ENCODE measurements around the gene REXO5.
"Not testable (repeated sequence)": the region's sequence is repeated elsewhere in the genome, so short reads cannot be mapped to it uniquely, and the experiment has no call there.

REXO5 gene

DNA sequence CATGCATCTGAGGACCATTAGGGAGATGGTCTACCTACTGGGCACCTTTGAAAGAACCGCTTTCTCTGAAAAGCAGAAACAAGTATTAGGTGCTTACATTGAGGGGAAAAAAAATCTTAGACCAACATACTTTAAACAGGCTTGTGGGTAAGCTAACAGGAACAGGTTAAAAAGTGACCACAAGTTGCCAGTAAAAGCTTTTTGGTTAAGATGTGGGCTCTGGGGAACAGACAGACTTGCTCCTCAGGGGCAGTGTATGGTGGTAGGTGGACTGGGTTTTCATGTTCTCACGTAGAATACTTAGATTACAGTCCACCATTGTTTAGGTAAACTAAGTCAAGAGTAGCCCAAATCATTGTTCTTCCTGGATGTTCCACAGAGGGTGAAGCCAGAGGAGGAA is 41.2 kb downstream of the REXO5 start:
- DNase-seq = no peak

DNA sequence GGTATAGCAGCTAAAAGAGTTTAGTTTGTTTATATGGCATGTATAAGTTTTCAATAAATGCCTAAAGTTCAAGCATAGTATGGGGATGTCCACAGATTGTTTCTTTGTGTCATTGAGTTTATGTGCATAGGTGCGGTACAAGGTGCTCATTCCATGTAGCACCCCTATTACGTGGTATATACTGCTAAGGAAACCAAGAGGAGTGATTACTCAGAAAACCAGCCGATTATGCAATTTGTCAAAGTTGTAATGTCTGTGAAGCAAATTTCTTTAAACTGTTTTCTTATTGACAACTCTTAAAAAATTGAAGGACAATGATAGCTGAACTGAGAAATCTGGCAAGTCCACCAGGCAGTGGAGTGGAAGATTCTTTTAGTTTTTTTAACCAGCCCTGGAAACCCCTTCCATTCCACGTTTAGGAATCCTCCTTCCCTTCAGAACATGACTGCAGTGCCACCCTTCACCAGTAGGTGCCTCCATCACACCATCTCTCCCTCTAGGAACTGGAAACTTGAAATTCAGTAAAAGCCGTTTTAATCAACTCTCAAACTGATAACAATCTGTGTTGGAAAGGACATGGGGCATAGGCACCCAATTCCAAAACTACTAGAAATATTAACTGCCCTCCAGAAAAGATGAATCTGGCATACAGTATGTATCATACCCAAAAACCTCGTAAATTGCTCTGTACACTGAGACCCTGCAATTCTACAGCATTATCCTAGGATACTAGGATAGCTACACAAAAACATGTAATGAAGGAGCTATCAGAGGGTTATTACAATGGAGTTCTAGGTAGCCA is 43.5 kb downstream of the REXO5 start:
- DNase-seq = peak in 37 of 51 donors; percentile 4 to 73 (median 41)

- DNase-seq = peak in 1 of 51 donors; percentile 21
Observed at GRCh38 chr16:20850981-20851380, 44.7 kb downstream of the REXO5 start.

DNA sequence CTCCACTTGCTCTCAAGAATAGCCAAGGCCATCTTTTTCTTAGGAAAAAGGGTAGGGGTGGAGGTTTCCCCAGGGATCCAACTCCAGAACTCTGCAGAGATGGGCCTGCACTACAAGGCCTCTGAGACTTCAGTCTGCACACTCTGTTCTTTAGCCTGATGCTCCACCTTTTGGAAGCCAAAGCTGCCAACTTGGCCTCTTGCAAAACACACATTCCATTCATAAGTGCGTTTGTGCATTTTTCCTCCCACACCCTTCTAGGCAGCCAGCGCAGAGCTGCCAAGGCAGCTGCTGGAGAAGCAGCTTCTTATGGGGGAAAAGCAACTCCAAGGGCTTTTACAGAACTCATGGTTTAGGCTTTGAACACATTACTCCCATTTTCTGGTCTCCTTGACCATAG is 45.3 kb downstream of the REXO5 start:
- DNase-seq = peak in 15 of 51 donors; percentile 3 to 64 (median 26)

DNA sequence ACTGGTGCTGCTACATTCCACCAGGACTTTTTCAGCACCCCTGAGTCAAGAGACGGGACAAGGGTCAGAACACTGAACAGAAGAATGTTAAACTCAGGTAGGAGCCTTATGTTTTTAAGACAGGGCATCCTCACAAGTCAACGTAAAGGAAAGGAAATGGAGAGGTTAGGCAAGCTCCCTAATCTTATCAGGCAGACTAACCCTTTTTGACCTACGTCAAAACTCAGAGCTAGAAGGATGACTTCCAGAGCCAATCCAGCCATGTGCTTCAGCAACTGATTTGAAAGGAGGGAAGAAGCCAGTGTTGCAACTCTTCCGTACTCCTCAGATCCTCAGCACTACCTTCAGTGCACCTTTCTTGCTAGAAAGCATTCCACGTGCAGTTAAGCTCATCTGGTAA is 46.8 kb downstream of the REXO5 start:
- DNase-seq = no peak

DNA sequence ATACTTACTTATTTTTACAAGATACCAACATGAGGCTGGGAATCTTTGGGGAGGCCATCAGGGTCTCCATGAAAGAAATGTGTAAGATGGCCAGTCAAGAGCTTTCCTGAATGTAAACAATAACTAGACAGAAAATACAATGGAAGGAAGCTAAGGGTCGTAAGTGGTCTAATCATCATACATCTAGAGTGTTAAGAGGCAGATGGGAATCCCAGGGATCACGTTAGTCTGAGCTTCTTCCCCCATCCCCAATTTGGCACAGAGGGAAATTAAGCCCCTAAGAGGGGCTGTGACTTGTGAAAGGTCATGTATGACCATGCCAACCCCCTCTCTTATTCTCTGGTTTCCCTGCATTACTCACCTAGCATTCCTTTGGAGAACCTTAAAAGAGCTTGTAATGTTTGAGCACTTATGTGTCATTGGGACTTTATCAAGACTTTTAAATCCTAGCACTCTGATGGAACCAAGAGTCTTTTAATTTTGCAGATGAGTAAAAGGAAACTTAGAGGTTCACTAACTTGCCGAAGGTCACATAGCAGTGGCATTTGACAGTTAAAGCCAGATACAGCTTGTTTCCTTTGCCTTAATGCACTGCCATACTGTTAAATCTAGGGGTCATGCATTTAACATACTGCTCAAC is 47.8 kb downstream of the REXO5 start:
- no peak for DNase-seq

GRCh38 chr16:20854963-20855362 is 48.6 kb downstream of the REXO5 start:
- DNase-seq = no peak

- DNase-seq = no peak
Observed at GRCh38 chr16:20857281-20857680, 51.0 kb downstream of the REXO5 start.

- no peak for DNase-seq
Observed at GRCh38 chr16:20859229-20859628, 52.9 kb downstream of the REXO5 start.

DNA sequence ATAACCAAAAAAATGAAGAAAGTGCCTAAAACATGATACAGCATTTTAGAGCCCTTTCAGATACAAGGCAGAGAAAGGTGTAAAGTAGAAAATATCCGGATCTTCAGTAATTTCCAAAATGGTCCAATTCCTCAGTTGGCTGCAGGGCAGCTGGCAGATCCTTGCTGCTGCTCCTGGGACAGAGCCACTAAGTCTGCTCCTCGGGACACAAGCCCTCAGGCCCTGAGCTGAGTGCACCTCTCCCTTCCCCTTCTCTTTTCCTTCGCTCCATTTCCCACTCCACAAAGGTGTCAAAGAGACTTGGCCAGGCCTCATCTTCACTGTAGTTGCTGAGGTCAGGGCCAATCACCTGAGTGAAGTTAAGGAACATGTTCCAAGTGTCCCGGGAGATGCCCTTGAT is 53.4 kb downstream of the REXO5 start:
- peak in 6 of 51 donors; percentile 8 to 36 (median 12) for DNase-seq

DNA sequence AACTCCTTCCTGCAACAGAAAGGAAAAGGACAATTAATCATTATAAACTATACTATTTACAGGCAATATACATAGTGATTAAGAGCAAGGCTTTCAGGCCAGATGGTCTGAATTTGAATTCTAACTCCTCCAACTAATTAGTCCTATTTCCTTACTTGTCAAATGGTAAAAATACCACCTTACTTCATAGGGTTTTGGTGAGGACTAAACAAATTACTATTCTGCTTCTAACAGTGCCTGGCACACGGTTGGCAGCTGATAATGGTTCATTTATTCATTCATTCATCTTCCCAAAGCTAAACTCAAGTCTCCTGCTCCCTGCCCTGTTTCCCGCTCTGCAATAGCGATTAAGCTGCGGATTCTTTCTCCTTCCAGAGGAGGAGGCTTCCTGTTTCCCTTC is 54.0 kb downstream of the REXO5 start:
- DNase-seq = no peak

DNA sequence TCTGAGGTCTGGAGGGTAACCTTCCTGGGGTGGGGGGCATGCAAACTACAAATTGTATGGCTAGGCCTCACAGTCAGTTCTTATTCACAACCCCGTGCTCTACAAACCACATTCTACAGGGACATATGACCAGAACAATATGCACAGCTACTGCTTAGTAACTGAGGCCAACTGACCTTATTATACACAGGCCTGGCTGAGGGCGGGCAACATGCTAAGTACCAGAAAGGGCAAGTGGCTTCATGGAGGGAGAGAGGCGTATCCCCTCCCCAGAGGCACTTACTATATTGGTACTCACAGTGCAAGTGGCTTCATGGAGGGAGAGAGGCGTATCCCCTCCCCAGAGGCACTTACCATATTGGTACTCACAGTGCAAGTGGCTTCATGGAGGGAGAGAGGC is 54.7 kb downstream of the REXO5 start:
- DNase-seq = not testable (repeated sequence)

DNA sequence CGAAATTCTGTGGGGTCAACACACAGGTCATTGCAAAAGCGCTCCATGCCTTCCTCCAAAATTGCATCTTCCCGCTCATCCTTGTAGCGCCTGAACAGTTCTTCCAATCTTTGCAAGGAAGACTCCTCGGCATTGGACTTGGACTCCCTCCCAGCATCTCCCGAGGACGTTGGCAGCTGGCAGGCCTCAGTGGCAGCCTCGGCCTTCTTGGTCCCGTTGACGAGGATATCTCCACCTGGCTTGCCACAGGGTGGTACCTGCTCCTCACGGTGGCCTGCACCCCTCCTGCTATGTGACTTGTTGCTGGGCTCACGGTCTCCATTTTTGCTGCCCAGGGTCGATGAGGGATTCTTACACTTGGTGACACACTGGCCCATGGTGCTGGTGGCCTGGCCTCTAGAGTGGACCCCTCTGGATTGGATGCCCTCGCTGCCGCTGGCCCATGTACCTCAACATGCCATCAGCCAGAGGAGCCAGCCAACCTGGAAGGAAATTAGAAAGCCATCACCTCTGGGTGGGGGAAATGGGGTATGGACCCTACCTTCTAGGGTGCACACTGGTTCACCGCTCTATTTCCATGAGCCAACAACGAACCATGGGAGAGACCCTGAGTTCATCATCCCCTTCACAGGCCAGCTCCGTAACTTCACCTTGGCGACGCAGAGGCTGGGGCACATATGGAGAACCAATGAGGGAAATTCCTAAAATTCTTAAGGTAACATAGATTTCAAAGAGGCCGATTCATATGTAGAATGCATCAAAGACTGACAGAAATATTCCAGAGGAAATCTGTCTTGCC is 56.0 kb downstream of the REXO5 start:
- no peak for DNase-seq

GRCh38 chr16:20864376-20864775 is 58.0 kb downstream of the REXO5 start:
- DNase-seq = not testable (repeated sequence)

DNA sequence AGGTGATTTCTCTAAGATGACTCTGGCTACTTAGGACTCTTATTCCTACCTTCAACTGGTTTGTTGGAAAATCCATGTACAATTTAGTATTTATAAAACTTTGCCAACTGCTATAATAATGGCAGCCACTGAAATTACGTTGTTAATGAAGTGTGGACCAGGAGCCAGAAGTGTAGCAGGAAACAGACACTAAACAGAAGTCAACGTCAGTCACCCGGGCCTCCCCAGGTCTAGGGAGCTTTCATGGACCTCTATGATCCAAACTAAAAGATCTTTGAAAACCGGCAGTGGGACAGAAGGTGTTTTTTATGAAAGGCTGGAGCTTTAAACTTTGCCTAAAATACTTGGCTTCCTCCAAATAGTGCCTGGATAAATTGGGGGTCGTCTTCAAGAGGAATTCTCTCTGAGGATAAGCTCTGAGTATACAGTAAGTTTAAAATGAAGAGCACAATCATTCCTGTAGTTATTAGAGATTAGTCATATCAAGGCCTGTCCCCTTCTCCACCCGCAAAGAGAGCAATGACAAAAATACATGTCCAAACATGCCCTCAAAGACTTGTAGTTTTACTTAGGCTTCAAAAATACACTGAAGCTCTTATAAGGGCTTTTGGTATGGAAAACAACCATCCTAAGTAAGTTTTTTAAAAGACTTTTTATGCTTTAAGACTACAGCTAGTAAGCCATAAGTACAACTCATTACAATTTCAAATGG is 59.2 kb downstream of the REXO5 start:
- no peak for DNase-seq

GRCh38 chr16:20866145-20866772 is 59.9 kb downstream of the REXO5 start:
- DNase-seq = peak in 2 of 51 donors; percentile 19 to 43

GRCh38 chr16:20866801-20867200 is 60.5 kb downstream of the REXO5 start:
- no peak for DNase-seq

DNA sequence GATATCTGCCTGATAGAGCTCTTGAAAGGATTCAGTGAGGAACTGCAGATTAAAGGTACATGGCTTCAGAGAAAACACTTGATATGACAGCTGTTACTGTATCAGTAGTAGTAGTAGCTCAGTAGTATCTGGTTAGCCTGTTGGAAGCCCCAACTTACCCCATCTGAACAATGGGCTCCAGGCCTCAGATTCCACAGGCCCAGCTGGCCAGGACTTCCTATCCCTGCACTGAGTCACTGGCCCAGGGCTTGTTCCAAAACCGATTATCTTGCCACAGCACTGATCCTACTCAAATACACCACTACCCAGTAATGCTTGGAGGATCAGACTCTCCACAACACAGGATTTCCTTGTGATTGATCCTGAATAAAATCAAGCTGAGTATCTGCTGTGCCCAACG is 61.3 kb downstream of the REXO5 start:
- DNase-seq = no peak

GRCh38 chr16:20868890-20869289 is 62.6 kb downstream of the REXO5 start:
- peak in 49 of 51 donors; percentile 5 to 90 (median 62) for DNase-seq

DNA sequence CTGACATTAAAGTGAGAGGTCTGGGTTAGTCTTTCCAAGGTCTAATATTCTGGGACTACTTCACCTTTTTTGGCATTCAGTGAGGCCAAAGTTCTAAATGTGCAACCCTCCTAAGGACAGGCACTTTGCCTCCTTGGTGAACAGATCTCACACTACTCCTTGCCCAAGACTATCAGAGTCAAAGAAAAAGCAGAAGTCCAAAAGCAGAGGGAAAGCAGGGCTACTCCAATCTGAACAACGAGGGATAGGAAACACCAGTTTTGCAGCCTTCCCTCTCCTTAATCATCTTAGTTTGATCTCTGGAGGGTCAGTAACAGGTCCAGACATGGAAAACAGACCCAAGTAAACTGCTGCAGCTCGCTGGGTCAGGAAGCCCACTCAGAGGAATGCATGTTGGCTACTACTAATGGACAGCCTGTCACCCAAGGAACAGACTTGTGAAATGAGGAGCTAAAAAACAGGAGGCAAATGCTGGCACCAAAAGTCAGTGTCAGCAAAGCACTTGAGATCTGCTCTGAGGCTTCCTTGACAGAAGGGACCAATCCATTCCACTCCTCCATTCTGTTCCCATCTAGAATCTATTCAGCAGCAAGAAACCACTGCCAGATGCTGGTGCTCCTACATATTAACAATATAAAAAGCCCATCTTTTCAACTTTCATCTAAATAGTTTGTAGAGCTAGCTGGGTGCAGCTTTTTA is 63.9 kb downstream of the REXO5 start:
- DNase-seq = no peak

All from hypothalamus (tissue), 51 donors.